ENCODE measurements around the gene HOXA2. TPM values are rescaled to one million over a fixed set of nuclear protein-coding genes. Genes with fewer than 3 reads are reported as not detected.

HOXA2 gene
- total and polyA plus RNA-seq, 4 donors = 0.05 to 0.13 (median 0.08) TPM

DNA sequence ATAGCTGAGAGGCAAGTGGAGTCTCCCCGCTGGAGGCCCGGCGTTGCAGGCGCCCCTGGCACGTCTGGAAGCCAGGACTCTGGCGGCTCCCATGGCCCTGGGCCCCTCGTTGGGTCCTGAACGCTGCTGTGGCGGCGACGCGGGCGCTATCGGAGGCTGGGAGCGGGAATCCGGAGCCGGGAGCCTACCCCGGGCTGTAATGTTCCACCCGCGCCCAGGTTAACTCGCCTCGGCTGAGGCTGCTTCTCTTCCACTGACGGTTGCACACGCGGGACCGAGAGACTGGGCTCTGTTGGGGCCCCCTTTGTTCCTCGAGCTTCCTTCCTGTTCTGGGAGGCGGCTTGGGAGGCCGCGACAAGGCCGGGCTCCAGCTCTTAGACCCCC is 42.3 kb upstream of the HOXA2 start:
- H3K9ac ChIP-seq (ENCODE audit: low read depth in 1 of 2, low read length in 2 of 2) = no peak overlapping the region
- H3K4me3 ChIP-seq (ENCODE audit: low read depth in 1 of 3, low read length in 3 of 3) = no peak overlapping the region
- DNase-seq (ENCODE audit: low spot score) = no peak
- H3K27ac ChIP-seq (ENCODE audit: low read depth in 1 of 2, low read length in 2 of 2) = no peak overlapping the region
- TF ChIP-seq GABPA (IDR thresholded peaks at IDR 0.05 in 1 of 2, conservative IDR thresholded peaks at IDR 0.05 in 1 of 2) (no peak), SP1 (IDR thresholded peaks at IDR 0.05) (no peak)
- H3K9me3 ChIP-seq (ENCODE audit: control insufficient read depth in 4 of 4, low read length in 3 of 4) = peaks cover 0 to 11% (median 0%) of the 10 kb centered on the region in 4 donors
- peaks cover 8 to 33% (median 18%) of the 10 kb centered on the region in 4 donors for H3K27me3 ChIP-seq (ENCODE audit: control insufficient read depth in 4 of 4, insufficient read depth in 4 of 4, low read length in 3 of 4)
- no peaks in the 10 kb centered on the region for H3K36me3 ChIP-seq (ENCODE audit: control insufficient read depth in 4 of 4, insufficient read depth in 3 of 4, low read depth in 1 of 4, low read length in 3 of 4)
- H3K4me1 ChIP-seq (ENCODE audit: control insufficient read depth in 4 of 4, insufficient read depth in 4 of 4, low read length in 3 of 4) = peaks cover 2 to 19% (median 7%) of the 10 kb centered on the region in 4 donors
- 11% methylated on average over 31 of the region's 31 CpGs for WGBS

DNA sequence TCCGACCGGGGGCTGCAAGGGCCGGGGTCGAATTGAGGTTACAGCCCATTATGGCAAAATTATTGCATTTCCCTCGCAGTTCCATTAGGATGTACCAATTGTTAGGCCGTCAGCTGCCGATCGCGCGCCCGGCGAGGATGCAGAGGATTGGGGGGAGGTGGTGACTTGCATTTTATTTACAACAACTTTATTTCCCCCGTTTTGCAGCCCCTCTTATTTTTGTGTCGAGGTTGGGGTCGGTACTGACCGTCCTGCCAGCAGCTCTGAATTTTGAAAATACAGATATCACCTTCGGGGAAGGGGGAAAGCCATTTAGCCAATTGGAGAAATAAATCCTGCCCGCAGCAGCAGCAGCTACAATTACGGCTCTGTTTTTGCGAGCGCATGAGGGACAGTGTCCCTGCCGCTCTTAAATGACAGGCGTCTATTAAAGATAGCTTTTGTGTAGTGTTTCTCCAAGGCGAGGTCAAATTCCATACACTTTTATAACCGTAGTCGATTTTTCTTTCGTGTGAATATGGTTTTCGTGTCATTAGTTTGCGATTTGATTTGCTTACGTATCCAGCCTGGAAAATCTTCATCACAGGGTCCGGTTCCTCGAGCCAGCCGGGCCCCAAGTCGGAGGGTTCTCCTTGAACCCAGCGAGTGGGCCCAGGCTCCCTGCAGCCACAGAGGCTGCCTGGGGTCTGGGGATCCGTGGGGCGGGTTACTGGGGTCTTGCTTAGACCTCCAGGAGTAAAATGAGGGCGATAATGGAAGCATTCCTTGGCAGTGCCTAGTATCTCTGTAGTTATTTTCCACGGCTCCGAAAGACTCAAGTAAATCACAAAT is 41.7 kb upstream of the HOXA2 start:
- no peaks in the 10 kb centered on the region for H3K36me3 ChIP-seq (ENCODE audit: control insufficient read depth in 4 of 4, insufficient read depth in 3 of 4, low read depth in 1 of 4, low read length in 3 of 4)
- peaks cover 2 to 19% (median 10%) of the 10 kb centered on the region in 4 donors for H3K4me1 ChIP-seq (ENCODE audit: control insufficient read depth in 4 of 4, insufficient read depth in 4 of 4, low read length in 3 of 4)
- no peak overlapping the region for H3K9ac ChIP-seq (ENCODE audit: low read depth in 1 of 2, low read length in 2 of 2)
- 25% methylated on average over 40 of the region's 40 CpGs for WGBS
- H3K27ac ChIP-seq (ENCODE audit: low read depth in 1 of 2, low read length in 2 of 2) = no peak overlapping the region
- H3K4me3 ChIP-seq (ENCODE audit: low read depth in 1 of 3, low read length in 3 of 3) = peak overlapping the region in 1 of 3 donors; percentile 45
- TF ChIP-seq HNF4G (IDR thresholded peaks at IDR 0.05) = no peak
- no peak for TF ChIP-seq RAD21 (IDR thresholded peaks at IDR 0.05)
- no peak for TF ChIP-seq JUND (IDR thresholded peaks at IDR 0.05)
- TF ChIP-seq, protein P1, sequence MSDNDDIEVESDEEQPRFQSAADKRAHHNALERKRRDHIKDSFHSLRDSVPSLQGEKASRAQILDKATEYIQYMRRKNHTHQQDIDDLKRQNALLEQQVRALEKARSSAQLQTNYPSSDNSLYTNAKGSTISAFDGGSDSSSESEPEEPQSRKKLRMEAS (IDR thresholded peaks at IDR 0.05) = no peak
- no peak for TF ChIP-seq EGR1 (IDR thresholded peaks at IDR 0.05; ENCODE audit: low read depth in 2 of 2)
- no peak for TF ChIP-seq GABPA (IDR thresholded peaks at IDR 0.05 in 1 of 2, conservative IDR thresholded peaks at IDR 0.05 in 1 of 2)
- TF ChIP-seq SP1 (IDR thresholded peaks at IDR 0.05) = no peak
- TF ChIP-seq TAF1 (conservative IDR thresholded peaks at IDR 0.05) = no peak
- TF ChIP-seq, protein P2, sequence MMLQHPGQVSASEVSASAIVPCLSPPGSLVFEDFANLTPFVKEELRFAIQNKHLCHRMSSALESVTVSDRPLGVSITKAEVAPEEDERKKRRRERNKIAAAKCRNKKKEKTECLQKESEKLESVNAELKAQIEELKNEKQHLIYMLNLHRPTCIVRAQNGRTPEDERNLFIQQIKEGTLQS (IDR thresholded peaks at IDR 0.05) = no peak
- TF ChIP-seq FOXA2 (IDR thresholded peaks at IDR 0.05) = no peak
- no peak for TF ChIP-seq NR2F2 (IDR thresholded peaks at IDR 0.05)
- no peak for TF ChIP-seq HNF4A (conservative IDR thresholded peaks at IDR 0.05)
- no peak for TF ChIP-seq YY1 (IDR thresholded peaks at IDR 0.05)
- no peak for TF ChIP-seq RXRA (IDR thresholded peaks at IDR 0.05)
- TF ChIP-seq, protein P3, sequence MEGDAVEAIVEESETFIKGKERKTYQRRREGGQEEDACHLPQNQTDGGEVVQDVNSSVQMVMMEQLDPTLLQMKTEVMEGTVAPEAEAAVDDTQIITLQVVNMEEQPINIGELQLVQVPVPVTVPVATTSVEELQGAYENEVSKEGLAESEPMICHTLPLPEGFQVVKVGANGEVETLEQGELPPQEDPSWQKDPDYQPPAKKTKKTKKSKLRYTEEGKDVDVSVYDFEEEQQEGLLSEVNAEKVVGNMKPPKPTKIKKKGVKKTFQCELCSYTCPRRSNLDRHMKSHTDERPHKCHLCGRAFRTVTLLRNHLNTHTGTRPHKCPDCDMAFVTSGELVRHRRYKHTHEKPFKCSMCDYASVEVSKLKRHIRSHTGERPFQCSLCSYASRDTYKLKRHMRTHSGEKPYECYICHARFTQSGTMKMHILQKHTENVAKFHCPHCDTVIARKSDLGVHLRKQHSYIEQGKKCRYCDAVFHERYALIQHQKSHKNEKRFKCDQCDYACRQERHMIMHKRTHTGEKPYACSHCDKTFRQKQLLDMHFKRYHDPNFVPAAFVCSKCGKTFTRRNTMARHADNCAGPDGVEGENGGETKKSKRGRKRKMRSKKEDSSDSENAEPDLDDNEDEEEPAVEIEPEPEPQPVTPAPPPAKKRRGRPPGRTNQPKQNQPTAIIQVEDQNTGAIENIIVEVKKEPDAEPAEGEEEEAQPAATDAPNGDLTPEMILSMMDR (IDR thresholded peaks at IDR 0.05; ENCODE audit: low read depth, low read length, missing input control) = no peak
- TF ChIP-seq REST (IDR thresholded peaks at IDR 0.05) = no peak
- TF ChIP-seq FOXA1 (IDR thresholded peaks at IDR 0.05) = no peak
- TF ChIP-seq ZBTB33 (IDR thresholded peaks at IDR 0.05) = no peak
- DNase-seq (ENCODE audit: low spot score) = no peak
- H3K9me3 ChIP-seq (ENCODE audit: control insufficient read depth in 4 of 4, low read length in 3 of 4) = peaks cover 0 to 11% (median 0%) of the 10 kb centered on the region in 4 donors
- peaks cover 10 to 30% (median 18%) of the 10 kb centered on the region in 4 donors for H3K27me3 ChIP-seq (ENCODE audit: control insufficient read depth in 4 of 4, insufficient read depth in 4 of 4, low read length in 3 of 4)
